CD14-positive monocyte (primary cell): ENCODE results near the gene PTF1A. TPM values are rescaled to one million over a fixed set of nuclear protein-coding genes. Genes with fewer than 3 reads are reported as not detected.

Experiments used
- DNase-seq, 3 donors: peaks; one replicate each; pipeline ENCODE4 v3.0.0-alpha.2; 2011 to 2022
- H2AFZ ChIP-seq: 2 replicates; pipeline ENCODE4 v1.6.0; 2012; ENCODE audit warnings: mild to moderate bottlenecking, low read depth, low read length, inconsistent platforms; ENCODE audit not compliant: insufficient read depth, poor library complexity, severe bottlenecking
- H3K27ac ChIP-seq, 2 donors: 1 replicate in 1 of 2; 2 replicates in 1 of 2; pipeline ENCODE4 v1.5.1; 2012 to 2013; ENCODE audit warnings: low read length in 2 of 2, control low read depth in 1 of 2, inconsistent platforms in 1 of 2, low read depth in 1 of 2, mild to moderate bottlenecking in 1 of 2
- H3K27me3 ChIP-seq, 2 donors: one replicate each; pipeline versions ENCODE4 v1.6.0 to v1.6.1; 2011 to 2013; ENCODE audit warnings: low read length in 2 of 2; ENCODE audit not compliant: control insufficient read depth in 2 of 2, insufficient read depth in 2 of 2
- H3K36me3 ChIP-seq, 2 donors: replicated peaks in 1 of 2; 1 replicate in 1 of 2; 2 replicates in 1 of 2; pipeline versions ENCODE4 v1.5.1 to v1.6.1; 2012 to 2013; ENCODE audit warnings: low read length in 2 of 2, control low read depth in 1 of 2, inconsistent platforms in 1 of 2, mild to moderate bottlenecking in 1 of 2; ENCODE audit not compliant: insufficient read depth in 2 of 2, control insufficient read depth in 1 of 2
- H3K4me1 ChIP-seq, 2 donors: 1 replicate in 1 of 2; 2 replicates in 1 of 2; pipeline versions ENCODE4 v1.5.1 to v1.6.1; 2012 to 2013; ENCODE audit warnings: low read length in 2 of 2, control low read depth in 1 of 2, inconsistent platforms in 1 of 2, mild to moderate bottlenecking in 1 of 2, moderate library complexity in 1 of 2; ENCODE audit not compliant: insufficient read depth in 2 of 2, control insufficient read depth in 1 of 2
- H3K4me2 ChIP-seq: replicated peaks from 2 replicates; pipeline ENCODE3; 2012; ENCODE audit warnings: low read length, moderate library complexity, mild to moderate bottlenecking; ENCODE audit not compliant: poor library complexity, severe bottlenecking; ENCODE audit errors: extremely low read depth
- H3K4me3 ChIP-seq, 3 experiments: fragments of 200-600 bp in 1 of 3; sonication (generic) in 1 of 3; replicated peaks in 1 of 3; 1 replicate in 2 of 3; 2 replicates in 1 of 3; pipeline ENCODE4 v1.5.1; 2011 to 2013; ENCODE audit warnings: low read length in 3 of 3, mild to moderate bottlenecking in 3 of 3, control low read depth in 2 of 3, low read depth in 2 of 3, inconsistent platforms in 1 of 3, moderate library complexity in 1 of 3
- H3K79me2 ChIP-seq: 2 replicates; pipeline ENCODE4 v1.6.0; 2012; ENCODE audit warnings: mild to moderate bottlenecking, control low read depth, inconsistent platforms, low read length, moderate library complexity; ENCODE audit not compliant: insufficient read depth
- H3K9ac ChIP-seq: 2 replicates; pipeline ENCODE4 v1.6.0; 2017; ENCODE audit warnings: low read length, mild to moderate bottlenecking; ENCODE audit not compliant: insufficient read depth, poor library complexity, severe bottlenecking
- H3K9me3 ChIP-seq, 2 donors: replicated peaks in 1 of 2; 1 replicate in 1 of 2; 2 replicates in 1 of 2; pipeline versions ENCODE4 v1.5.1 to v1.6.1; 2012 to 2013; ENCODE audit warnings: low read length in 2 of 2, control low read depth in 1 of 2; ENCODE audit not compliant: control insufficient read depth in 1 of 2, insufficient read depth in 1 of 2
- H4K20me1 ChIP-seq: 2 replicates; pipeline ENCODE4 v1.6.0; 2012; ENCODE audit warnings: mild to moderate bottlenecking, low read length, control low read depth, moderate library complexity; ENCODE audit not compliant: insufficient read depth
- H3K27ac Mint-ChIP-seq, 7 donors: one replicate each; pipeline ENCODE4 v1.8.0; 2020; ENCODE audit warnings: mild to moderate bottlenecking in 7 of 7, mixed read lengths in 7 of 7, moderate library complexity in 6 of 7, inconsistent platforms in 2 of 7
- H3K27me3 Mint-ChIP-seq, 3 donors: one replicate each; pipeline ENCODE4 v1.8.0; 2021 to 2022; ENCODE audit warnings: low read depth in 3 of 3, mild to moderate bottlenecking in 3 of 3, mixed read lengths in 3 of 3, moderate library complexity in 3 of 3, inconsistent platforms in 1 of 3
- H3K36me3 Mint-ChIP-seq, 2 donors: one replicate each; pipeline ENCODE4 v1.8.0; 2020; ENCODE audit warnings: mixed read lengths in 2 of 2, inconsistent platforms in 1 of 2, mild to moderate bottlenecking in 1 of 2
- H3K4me1 Mint-ChIP-seq: one replicate; pipeline ENCODE4 v1.8.0; 2020; ENCODE audit warnings: mild to moderate bottlenecking, mixed read lengths
- H3K4me3 Mint-ChIP-seq, 2 donors: one replicate each; pipeline ENCODE4 v1.8.0; 2020; ENCODE audit warnings: mild to moderate bottlenecking in 2 of 2, mixed read lengths in 2 of 2, moderate library complexity in 1 of 2
- H3K9me3 Mint-ChIP-seq, 7 donors: one replicate each; pipeline ENCODE4 v1.8.0; 2020 to 2022; ENCODE audit warnings: mixed read lengths in 7 of 7, mild to moderate bottlenecking in 6 of 7, moderate library complexity in 6 of 7, inconsistent platforms in 2 of 7
- WGBS: methylation state at CpG from one replicate; pipeline ENCODE4 v1.1.5; 2013; ENCODE audit warnings: missing lambda C conversion rate; ENCODE audit not compliant: insufficient coverage; 5-methylcytosine and 5-hydroxymethylcytosine counted together
- intact Hi-C, 2 donors: fragments of 100-400 bp; cut with micrococcal nuclease; formaldehyde crosslinking; loops; one replicate each; pipeline versions ENCODE4 v1.15.0 to v1.15.1; 2023
- polyA minus RNA-seq: library from RNA; depleted of rRNA, polyadenylated mRNA; stranded (reverse); fragments of >200 nt; gene quantifications from 2 replicates; pipeline ENCODE4 v1.2.3, GENCODE V29; 2012
- polyA plus RNA-seq, 3 donors: library from polyadenylated mRNA; depleted of rRNA in 1 of 3; unstranded in 2 of 3; stranded (reverse) in 1 of 3; fragments of 300-500 nt in 2 of 3; fragments of >200 nt in 1 of 3; fragmentation: Illumina TruSeq in 2 of 3; gene quantifications; 1 replicate in 2 of 3; 2 replicates in 1 of 3; pipeline ENCODE4 v1.2.3, GENCODE V29; 2012 to 2021
- total RNA-seq, 12 experiments: library from RNA in 1 of 12; stranded (reverse) in 1 of 12; fragments of 120-200 nt in 1 of 12; gene quantifications; one replicate each; pipeline ENCODE4 v1.2.4 and lab custom pipeline; 2013 to 2026; ENCODE audit warnings: mixed read lengths in 6 of 12, inconsistent platforms in 1 of 12
- TF ChIP-seq, protein P1 (sequence below): fragments of 200-600 bp; IDR thresholded peaks from one replicate; pipeline ENCODE4 v1.8.0; 2022; ENCODE audit warnings: antibody characterized with exemption, mild to moderate bottlenecking

Gene PTF1A, protein sequence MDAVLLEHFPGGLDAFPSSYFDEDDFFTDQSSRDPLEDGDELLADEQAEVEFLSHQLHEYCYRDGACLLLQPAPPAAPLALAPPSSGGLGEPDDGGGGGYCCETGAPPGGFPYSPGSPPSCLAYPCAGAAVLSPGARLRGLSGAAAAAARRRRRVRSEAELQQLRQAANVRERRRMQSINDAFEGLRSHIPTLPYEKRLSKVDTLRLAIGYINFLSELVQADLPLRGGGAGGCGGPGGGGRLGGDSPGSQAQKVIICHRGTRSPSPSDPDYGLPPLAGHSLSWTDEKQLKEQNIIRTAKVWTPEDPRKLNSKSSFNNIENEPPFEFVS
- total RNA-seq (2013) = not detected
- not detected for polyA plus RNA-seq
- not detected in 2 replicates for polyA minus RNA-seq
- total RNA-seq (lab: John Stamatoyannopoulos, UW) = 0 to 0.23 (median 0) reads per million in 11 experiments

GRCh38 chr10:23191764-23192711 lies at the start of gene PTF1A:
Gene PTF1A, plus strand, starts transcription at chr10:23192312. Its CDS starts 219 bp downstream, at chr10:23192531.
- Histone ChIP-seq H3K4me1 (no peaks in the 10 kb centered on the region), H3K27ac (no peak within 1 kb of the TSS), H2AFZ (no peak within 1 kb of the TSS), H4K20me1 (no peaks in the 10 kb centered on the region), H3K4me3 (no peak within 1 kb of the TSS), H3K9me3 (peaks cover 0 to 28% of the 10 kb centered on the region in 2 donors), H3K36me3 (no peaks in the 10 kb centered on the region), H3K9ac (no peak within 1 kb of the TSS), H3K79me2 (no peaks in the 10 kb centered on the region), H3K27me3 (peaks cover 63 to 83% of the 10 kb centered on the region in 2 donors), H3K4me2 (no peak within 1 kb of the TSS)
- Mint-ChIP-seq H3K27ac (peak within 1 kb of the TSS in 1 of 7 donors; percentile 30), H3K36me3 (no peaks in the 10 kb centered on the region), H3K27me3 (peaks cover 74 to 91% (median 81%) of the 10 kb centered on the region in 3 donors), H3K4me1 (peaks cover 1% of the 10 kb centered on the region), H3K9me3 (peaks cover 0 to 19% (median 2%) of the 10 kb centered on the region in 7 donors), H3K4me3 (peak within 1 kb of the TSS in 1 of 2 donors; percentile 87)
- WGBS = 3% methylated on average over 87 of the region's 107 CpGs
- TF ChIP-seq, protein P1, sequence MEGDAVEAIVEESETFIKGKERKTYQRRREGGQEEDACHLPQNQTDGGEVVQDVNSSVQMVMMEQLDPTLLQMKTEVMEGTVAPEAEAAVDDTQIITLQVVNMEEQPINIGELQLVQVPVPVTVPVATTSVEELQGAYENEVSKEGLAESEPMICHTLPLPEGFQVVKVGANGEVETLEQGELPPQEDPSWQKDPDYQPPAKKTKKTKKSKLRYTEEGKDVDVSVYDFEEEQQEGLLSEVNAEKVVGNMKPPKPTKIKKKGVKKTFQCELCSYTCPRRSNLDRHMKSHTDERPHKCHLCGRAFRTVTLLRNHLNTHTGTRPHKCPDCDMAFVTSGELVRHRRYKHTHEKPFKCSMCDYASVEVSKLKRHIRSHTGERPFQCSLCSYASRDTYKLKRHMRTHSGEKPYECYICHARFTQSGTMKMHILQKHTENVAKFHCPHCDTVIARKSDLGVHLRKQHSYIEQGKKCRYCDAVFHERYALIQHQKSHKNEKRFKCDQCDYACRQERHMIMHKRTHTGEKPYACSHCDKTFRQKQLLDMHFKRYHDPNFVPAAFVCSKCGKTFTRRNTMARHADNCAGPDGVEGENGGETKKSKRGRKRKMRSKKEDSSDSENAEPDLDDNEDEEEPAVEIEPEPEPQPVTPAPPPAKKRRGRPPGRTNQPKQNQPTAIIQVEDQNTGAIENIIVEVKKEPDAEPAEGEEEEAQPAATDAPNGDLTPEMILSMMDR = no peak
- intact Hi-C loops = no loop called here
- DNase-seq = no peak

DNA sequence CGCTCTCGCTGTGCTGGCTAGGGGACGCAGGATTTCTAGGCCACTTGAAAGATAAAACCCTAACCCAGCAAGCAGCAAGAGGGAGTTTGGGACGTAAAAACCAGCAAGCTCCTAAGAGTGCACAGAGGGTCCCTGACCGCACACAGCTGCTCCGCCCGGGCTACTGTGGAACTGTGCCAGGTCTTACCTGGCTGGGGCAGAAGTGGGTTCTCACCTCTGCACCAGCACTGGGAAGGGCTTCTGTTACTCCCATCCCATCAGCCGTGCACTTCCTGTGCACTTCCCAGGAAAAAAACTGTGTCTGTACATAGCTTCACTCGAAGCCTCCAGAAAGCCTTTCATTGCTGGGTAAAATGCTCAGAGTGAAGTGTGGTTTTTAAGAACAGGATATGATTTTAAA lies 45.9 kb upstream of the PTF1A start:
- H3K4me1 ChIP-seq = no peaks in the 10 kb centered on the region
- intact Hi-C loops = no loop called here
- Mint-ChIP-seq H3K27me3 (peaks cover 5 to 9% (median 8%) of the 10 kb centered on the region in 3 donors), H3K4me1 (no peaks in the 10 kb centered on the region), H3K36me3 (no peaks in the 10 kb centered on the region), H3K9me3 (peaks cover 0 to 2% (median 0%) of the 10 kb centered on the region in 7 donors), H3K4me3 (no peak overlapping the region), H3K27ac (no peak overlapping the region)
- H3K9me3 ChIP-seq = no peaks in the 10 kb centered on the region
- H3K79me2 ChIP-seq = no peaks in the 10 kb centered on the region
- no peak overlapping the region for H2AFZ ChIP-seq
- no peak overlapping the region for H3K4me2 ChIP-seq
- 88% methylated on average over 8 of the region's 9 CpGs for WGBS
- H3K27me3 ChIP-seq = no peaks in the 10 kb centered on the region
- no peak overlapping the region for H3K4me3 ChIP-seq
- no peaks in the 10 kb centered on the region for H4K20me1 ChIP-seq
- DNase-seq = no peak
- H3K27ac ChIP-seq = no peak overlapping the region
- no peak overlapping the region for H3K9ac ChIP-seq
- H3K36me3 ChIP-seq = no peaks in the 10 kb centered on the region
- TF ChIP-seq, protein P1 = no peak
